DND-41 (cell line): ENCODE data around the gene XAB2.

Experiments
- ATAC-seq: fragments of 200-7000 bp; cut with Tn5 transposase; 3 replicates; pipeline ENCODE4 v1.9.1; 2021; ENCODE audit warnings: low read depth; ENCODE audit not compliant: insufficient read depth
- DNase-seq: peaks from one replicate; pipeline ENCODE4 v3.0.0-alpha.2; 2020
- H2AFZ ChIP-seq: 2 replicates; pipeline ENCODE4 v1.6.0; 2012; ENCODE audit warnings: low read depth, low read length
- H3K27ac ChIP-seq: 2 replicates; pipeline ENCODE4 v1.5.1; 2012; ENCODE audit warnings: low read length, inconsistent platforms
- H3K27me3 ChIP-seq: fragments of 200-600 bp; sonication (generic); 2 replicates; pipeline ENCODE4 v1.6.0; 2012; ENCODE audit warnings: low read length, mild to moderate bottlenecking, inconsistent platforms; ENCODE audit not compliant: insufficient read depth, poor library complexity
- H3K36me3 ChIP-seq: 2 replicates; pipeline ENCODE4 v1.5.1; 2012; ENCODE audit warnings: low read length, inconsistent platforms; ENCODE audit not compliant: insufficient read depth
- H3K4me1 ChIP-seq: 2 replicates; pipeline ENCODE4 v1.5.1; 2012; ENCODE audit warnings: mild to moderate bottlenecking, low read length; ENCODE audit not compliant: insufficient read depth
- H3K4me2 ChIP-seq: 2 replicates; pipeline ENCODE4 v1.6.0; 2012; ENCODE audit warnings: mild to moderate bottlenecking, moderate library complexity, low read length, inconsistent platforms; ENCODE audit not compliant: insufficient read depth
- H3K4me3 ChIP-seq, 2 experiments: fragments of 200-600 bp in 1 of 2; shearing (Covaris generic) in 1 of 2; 2 replicates each; pipeline ENCODE4 v1.5.1; 2012 to 2016; ENCODE audit warnings: inconsistent platforms in 2 of 2, low read length in 2 of 2, mild to moderate bottlenecking in 2 of 2, low read depth in 1 of 2, moderate library complexity in 1 of 2
- H3K79me2 ChIP-seq: 2 replicates; pipeline ENCODE4 v1.6.0; 2012; ENCODE audit warnings: low read length, inconsistent platforms; ENCODE audit not compliant: insufficient read depth
- H3K9ac ChIP-seq: 2 replicates; pipeline ENCODE4 v1.6.0; 2012; ENCODE audit warnings: low read depth, mild to moderate bottlenecking, inconsistent platforms, low read length, moderate library complexity
- H3K9me3 ChIP-seq: 2 replicates; pipeline ENCODE4 v1.5.1; 2012; ENCODE audit warnings: low read length, moderate library complexity, mild to moderate bottlenecking, inconsistent platforms; ENCODE audit not compliant: insufficient read depth, severe bottlenecking
- H4K20me1 ChIP-seq: 2 replicates; pipeline ENCODE4 v1.6.0; 2012; ENCODE audit warnings: low read length; ENCODE audit not compliant: insufficient read depth
- EZH2 ChIP-seq: IDR thresholded peaks from 3 replicates; pipeline ENCODE4 v1.6.1; 2012; ENCODE audit warnings: borderline replicate concordance, low read depth, mild to moderate bottlenecking, moderate library complexity, low read length, inconsistent platforms; ENCODE audit not compliant: severe bottlenecking
- TF ChIP-seq, protein P1 (sequence below): IDR thresholded peaks from 2 replicates; pipeline ENCODE4 v1.5.1; 2012; ENCODE audit warnings: borderline replicate concordance, low read length, moderate library complexity, mild to moderate bottlenecking; ENCODE audit not compliant: poor library complexity, severe bottlenecking; ENCODE audit errors: extremely low read depth

Gene XAB2

DNA sequence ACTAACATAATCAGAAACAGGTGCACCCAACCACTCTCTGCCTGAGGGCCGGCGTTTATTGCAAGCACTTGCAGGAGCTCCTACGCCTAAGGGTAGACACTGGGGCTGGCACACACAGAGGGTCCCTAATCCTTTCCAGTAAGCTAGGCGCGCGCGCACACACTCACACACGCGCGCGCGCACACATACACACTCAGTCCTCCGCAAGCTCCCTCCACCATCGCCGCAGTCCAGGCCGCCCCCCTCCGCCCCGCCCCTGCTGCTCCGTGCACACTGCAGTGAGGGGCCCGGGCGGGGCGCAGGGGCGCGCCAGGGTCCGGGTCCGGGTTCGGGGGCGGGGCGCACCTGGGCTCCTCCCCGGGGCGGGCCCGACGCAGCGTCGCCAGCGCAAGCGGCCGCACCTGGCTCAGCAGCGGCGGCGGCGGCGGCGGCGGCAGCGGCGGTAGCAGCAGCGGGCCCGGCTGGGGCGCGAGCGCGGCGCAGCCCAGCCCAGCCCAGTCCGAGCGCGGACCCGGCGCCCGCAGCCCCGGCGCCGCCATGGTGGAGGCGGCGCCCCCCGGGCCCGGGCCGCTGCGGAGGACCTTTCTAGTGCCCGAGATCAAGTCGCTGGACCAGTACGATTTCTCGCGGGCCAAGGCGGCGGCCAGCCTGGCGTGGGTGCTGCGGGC, 33.7 kb downstream of the XAB2 start, which contains the start of gene CAMSAP3:
Gene CAMSAP3 (plus strand): TSS at position 398 of the 668 bp plus-strand sequence. CDS start 140 bp downstream, at position 538.
- Histone ChIP-seq H2AFZ (no peak within 1 kb of the TSS), H3K4me3 (no peak within 1 kb of the TSS), H3K27ac (no peak within 1 kb of the TSS), H3K4me1 (no peaks in the 10 kb centered on the region), H3K27me3 (no peaks in the 10 kb centered on the region), H3K36me3 (no peaks in the 10 kb centered on the region), H3K9me3 (no peaks in the 10 kb centered on the region), H4K20me1 (peaks cover 3% of the 10 kb centered on the region; the same call in 1 of the 2 replicates), H3K9ac (no peak within 1 kb of the TSS), H3K79me2 (no peaks in the 10 kb centered on the region), H3K4me2 (no peak within 1 kb of the TSS)
- ATAC-seq (no peak), DNase-seq (no peak)
- no peak for TF ChIP-seq EZH2
- TF ChIP-seq, protein P1, sequence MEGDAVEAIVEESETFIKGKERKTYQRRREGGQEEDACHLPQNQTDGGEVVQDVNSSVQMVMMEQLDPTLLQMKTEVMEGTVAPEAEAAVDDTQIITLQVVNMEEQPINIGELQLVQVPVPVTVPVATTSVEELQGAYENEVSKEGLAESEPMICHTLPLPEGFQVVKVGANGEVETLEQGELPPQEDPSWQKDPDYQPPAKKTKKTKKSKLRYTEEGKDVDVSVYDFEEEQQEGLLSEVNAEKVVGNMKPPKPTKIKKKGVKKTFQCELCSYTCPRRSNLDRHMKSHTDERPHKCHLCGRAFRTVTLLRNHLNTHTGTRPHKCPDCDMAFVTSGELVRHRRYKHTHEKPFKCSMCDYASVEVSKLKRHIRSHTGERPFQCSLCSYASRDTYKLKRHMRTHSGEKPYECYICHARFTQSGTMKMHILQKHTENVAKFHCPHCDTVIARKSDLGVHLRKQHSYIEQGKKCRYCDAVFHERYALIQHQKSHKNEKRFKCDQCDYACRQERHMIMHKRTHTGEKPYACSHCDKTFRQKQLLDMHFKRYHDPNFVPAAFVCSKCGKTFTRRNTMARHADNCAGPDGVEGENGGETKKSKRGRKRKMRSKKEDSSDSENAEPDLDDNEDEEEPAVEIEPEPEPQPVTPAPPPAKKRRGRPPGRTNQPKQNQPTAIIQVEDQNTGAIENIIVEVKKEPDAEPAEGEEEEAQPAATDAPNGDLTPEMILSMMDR, result no peak

DNA sequence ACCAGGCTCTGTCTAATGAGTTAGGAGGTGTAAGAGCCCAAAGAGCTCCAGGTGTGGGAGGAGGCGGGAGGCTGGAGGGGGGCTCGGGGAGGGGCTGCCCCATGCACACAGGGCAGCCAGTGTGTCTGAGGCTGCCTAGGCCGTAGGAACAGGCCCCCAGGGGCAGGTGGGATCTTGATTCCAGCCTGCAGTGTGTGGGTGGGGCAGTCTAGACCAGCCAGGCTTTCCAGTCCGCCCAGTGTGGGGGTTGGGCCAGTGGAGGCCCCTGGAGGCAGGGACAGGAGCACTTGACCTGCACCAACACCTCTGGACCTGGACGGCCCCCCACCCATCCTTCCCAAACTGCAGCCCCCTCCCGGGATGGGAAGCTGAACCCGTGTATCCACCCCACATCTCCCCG, 39.1 kb downstream of the XAB2 start:
- Histone ChIP-seq H3K79me2 (no peaks in the 10 kb centered on the region), H3K4me1 (no peaks in the 10 kb centered on the region), H4K20me1 (peaks cover 4% of the 10 kb centered on the region; the same call in 1 of the 2 replicates), H3K36me3 (no peaks in the 10 kb centered on the region), H2AFZ (no peak overlapping the region), H3K27ac (no peak overlapping the region), H3K9ac (no peak overlapping the region), H3K27me3 (no peaks in the 10 kb centered on the region), H3K9me3 (no peaks in the 10 kb centered on the region), H3K4me2 (no peak overlapping the region), H3K4me3 (no peak overlapping the region)
- TF ChIP-seq, protein P1, result no peak
- no peak for TF ChIP-seq EZH2
- no peak for ATAC-seq
- no peak for DNase-seq

DNA sequence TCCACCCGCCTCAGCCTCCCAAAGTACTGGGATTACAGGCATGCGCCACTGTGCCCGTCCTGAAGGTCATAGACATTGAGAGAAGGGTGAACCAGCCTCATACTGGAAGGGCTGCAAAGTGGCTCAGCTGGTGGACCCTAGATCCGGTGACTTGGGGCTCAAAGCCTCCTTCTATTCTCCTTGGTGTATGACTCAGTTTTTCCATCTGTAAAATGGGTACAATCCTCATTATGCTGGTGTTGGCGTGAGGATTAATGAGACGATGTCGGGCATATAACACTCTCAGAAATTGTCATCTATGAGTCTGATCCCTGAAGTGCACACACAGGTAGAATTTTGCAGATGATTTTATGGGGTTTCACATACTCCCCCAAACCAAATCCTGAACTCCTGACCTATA, 39.5 kb downstream of the XAB2 start:
- Histone ChIP-seq H3K27me3 (no peaks in the 10 kb centered on the region), H3K36me3 (no peaks in the 10 kb centered on the region), H3K79me2 (no peaks in the 10 kb centered on the region), H2AFZ (no peak overlapping the region), H3K9ac (no peak overlapping the region), H3K9me3 (no peaks in the 10 kb centered on the region), H3K4me2 (no peak overlapping the region), H3K4me3 (no peak overlapping the region), H3K27ac (no peak overlapping the region), H3K4me1 (no peaks in the 10 kb centered on the region), H4K20me1 (peaks cover 4% of the 10 kb centered on the region; the same call in 1 of the 2 replicates)
- no peak for ATAC-seq
- TF ChIP-seq, protein P1, result no peak
- TF ChIP-seq EZH2, result no peak
- no peak for DNase-seq
